Mesodermal cell (in vitro differentiated cells): Measurements from ENCODE around the gene LUM.

ENCODE experiments used
- H3K27ac ChIP-seq: 2 replicates; pipeline ENCODE4 v1.7.0; 2013; ENCODE audit warnings: mild to moderate bottlenecking, low read depth, low read length, moderate library complexity; ENCODE audit not compliant: severe bottlenecking
- H3K36me3 ChIP-seq: 2 replicates; pipeline ENCODE4 v1.7.1; 2013; ENCODE audit warnings: mild to moderate bottlenecking, low read length, moderate library complexity; ENCODE audit not compliant: control insufficient read depth, insufficient read depth
- H3K4me1 ChIP-seq: one replicate; pipeline ENCODE4 v1.7.1; 2013; ENCODE audit warnings: mild to moderate bottlenecking, low read length; ENCODE audit not compliant: insufficient read depth, control insufficient read depth, poor library complexity, severe bottlenecking
- H3K4me3 ChIP-seq: 2 replicates; pipeline ENCODE4 v1.7.0; 2013; ENCODE audit warnings: low read length, control low read depth, mild to moderate bottlenecking; ENCODE audit not compliant: insufficient read depth, poor library complexity, severe bottlenecking; ENCODE audit errors: extremely low read depth
- H3K9me3 ChIP-seq: 2 replicates; pipeline ENCODE4 v1.7.1; 2013; ENCODE audit warnings: mild to moderate bottlenecking, low read length, moderate library complexity; ENCODE audit not compliant: control insufficient read depth
- WGBS, 2 experiments: methylation state at CpG; one replicate each; pipeline ENCODE4 v1.1.5; 2013; ENCODE audit warnings: missing lambda C conversion rate in 2 of 2; ENCODE audit not compliant: insufficient coverage in 2 of 2; 5-methylcytosine and 5-hydroxymethylcytosine counted together

LUM gene

DNA sequence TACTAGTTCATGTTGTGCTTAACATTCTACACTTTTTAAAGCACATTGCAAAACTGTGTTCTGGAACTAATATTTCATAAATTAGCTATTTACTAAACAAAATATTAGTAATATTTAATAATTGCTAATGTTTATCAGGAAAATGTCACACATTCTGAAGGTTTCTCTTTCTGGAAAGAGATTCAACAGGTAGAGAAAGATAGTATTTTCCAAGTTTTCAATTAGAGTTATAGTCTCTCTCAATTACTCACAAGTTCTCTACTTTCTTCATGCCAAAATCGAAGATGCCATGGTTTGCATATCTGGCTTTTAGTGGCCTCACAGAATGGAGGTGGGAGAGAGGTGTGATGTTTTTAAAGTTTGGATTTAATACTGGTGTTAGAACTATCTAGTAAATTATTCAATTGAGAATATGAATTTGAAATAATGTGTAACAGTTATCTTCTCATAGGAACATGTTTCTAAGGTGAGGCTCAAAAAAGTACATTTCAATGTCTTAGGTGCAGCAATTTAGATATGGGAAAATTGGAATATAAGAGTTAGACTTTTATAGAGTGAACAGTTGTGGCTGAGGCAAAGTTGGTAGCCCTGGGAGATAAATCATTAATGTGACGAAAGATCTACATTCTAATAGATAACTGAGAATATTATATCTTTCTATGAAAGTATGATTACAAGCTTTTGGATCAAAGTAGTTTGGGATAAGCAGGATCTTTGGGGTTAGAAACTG, 1.5 kb downstream of the LUM start:
- Histone ChIP-seq H3K4me1 (peaks cover 3% of the 10 kb centered on the region), H3K36me3 (no peaks in the 10 kb centered on the region), H3K4me3 (peak overlapping the region; percentile 22), H3K27ac (peak overlapping the region; percentile 51), H3K9me3 (no peaks in the 10 kb centered on the region)
- WGBS, 2 experiments: no CpG with 5 or more reads among the region's 2 CpGs

DNA sequence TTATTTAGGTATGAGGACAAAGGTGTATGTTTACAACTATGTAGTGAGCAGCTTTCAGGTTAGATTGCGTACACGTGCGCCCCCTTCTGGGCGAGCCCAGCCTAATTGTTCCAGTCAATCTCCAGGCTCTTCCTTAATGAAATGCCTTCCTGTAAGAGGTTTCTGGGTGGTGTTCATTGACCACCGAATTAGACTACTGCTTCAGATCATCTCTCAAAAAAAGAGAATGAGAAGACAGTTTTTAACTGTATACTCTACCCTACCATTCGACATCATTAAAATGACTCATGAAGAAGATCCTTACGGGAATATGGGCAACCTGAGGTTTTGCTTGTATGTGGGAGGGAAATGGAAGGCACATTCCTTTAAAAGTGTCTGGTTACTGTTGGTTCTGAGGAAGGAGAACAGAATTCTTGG, 2.1 kb downstream of the LUM start:
- peak overlapping the region; percentile 22 for H3K4me3 ChIP-seq
- no peaks in the 10 kb centered on the region for H3K9me3 ChIP-seq
- peaks cover 3% of the 10 kb centered on the region for H3K4me1 ChIP-seq
- H3K27ac ChIP-seq: peak overlapping the region; percentile 51
- no peaks in the 10 kb centered on the region for H3K36me3 ChIP-seq
- WGBS, 2 experiments: 0 to 21% methylated on average over 1 to 5 of the region's 7 CpGs

DNA sequence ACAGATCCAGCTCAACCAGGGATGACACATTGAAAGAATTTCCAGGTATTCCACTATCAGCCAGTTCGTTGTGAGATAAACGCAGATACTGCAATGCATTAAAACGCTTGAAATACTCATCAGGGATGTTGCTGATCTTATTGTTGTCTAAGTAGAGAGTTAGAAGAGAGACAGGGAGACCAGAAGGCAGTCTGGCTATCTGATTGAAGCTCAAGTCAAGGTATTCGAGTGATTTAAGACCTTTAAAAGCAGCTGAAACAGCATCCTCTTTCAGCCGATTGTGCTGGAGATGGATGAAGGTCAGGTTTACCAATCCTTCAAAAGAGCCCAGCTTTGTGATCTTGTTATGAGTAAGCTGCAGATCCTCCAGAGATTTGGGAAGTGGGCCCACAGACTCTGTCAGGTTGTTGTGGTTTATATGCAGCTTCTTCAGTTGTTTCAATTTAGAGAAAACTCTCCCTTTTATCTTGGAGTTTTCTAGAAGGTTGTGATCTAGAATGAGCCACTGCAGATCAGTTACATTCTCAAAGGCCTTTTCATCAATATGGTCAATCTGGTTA, 3.0 kb downstream of the LUM start:
- peaks cover 3% of the 10 kb centered on the region for H3K4me1 ChIP-seq
- 89 to 91% methylated on average over 5 of the region's 5 CpGs for WGBS, 2 experiments
- no peak overlapping the region for H3K27ac ChIP-seq
- H3K4me3 ChIP-seq: no peak overlapping the region
- H3K36me3 ChIP-seq: no peaks in the 10 kb centered on the region
- no peaks in the 10 kb centered on the region for H3K9me3 ChIP-seq

DNA sequence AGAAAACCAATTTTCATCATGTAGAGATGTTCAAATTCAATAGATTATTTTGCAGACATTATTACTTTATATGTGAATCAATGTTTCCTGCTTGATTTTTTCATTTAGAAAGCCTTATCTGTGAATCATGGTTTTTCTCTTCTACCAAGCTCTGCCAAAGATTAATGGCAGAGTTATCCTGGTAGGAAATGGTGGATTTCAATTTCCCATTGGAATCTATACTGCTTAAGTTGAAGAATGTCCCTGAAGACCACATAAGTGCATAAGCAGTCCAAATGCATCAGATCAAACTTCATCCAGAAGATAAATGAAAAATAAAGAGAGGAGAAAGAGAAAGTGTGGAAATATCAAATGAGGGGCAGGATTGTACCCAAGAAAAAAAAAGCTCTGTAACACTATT, 5.0 kb downstream of the LUM start:
- H3K4me3 ChIP-seq: no peak overlapping the region
- H3K27ac ChIP-seq: no peak overlapping the region

DNA sequence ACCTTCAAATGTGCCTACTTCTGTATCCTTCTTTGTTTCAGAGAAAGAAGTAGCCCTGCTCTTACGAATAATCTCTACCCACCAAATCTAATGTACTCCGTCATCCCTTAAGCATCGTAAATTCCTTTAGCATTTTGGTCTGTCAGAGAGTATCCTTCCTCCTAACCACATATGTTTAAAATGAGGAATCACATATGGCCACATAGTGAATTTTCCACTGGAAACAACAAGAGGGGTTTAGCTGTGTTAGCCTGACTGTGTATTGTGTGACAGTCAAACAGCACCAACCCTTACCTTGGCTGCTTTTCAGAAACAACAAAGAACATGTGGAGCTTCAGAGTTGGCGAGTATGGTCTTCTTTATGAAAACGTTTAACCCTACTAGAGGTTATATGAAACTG, 5.5 kb downstream of the LUM start:
- Histone ChIP-seq H3K36me3 (no peaks in the 10 kb centered on the region), H3K27ac (no peak overlapping the region), H3K9me3 (no peaks in the 10 kb centered on the region), H3K4me3 (no peak overlapping the region), H3K4me1 (peaks cover 3% of the 10 kb centered on the region)
- 87% methylated on average over 3 of the region's 5 CpGs; no CpG with 5 or more reads in 1 of the 2 experiments for WGBS, 2 experiments

More for the DNA sequence above, 5.0 kb downstream of the LUM start:
- peaks cover 3% of the 10 kb centered on the region for H3K4me1 ChIP-seq
- H3K36me3 ChIP-seq: no peaks in the 10 kb centered on the region
- no peaks in the 10 kb centered on the region for H3K9me3 ChIP-seq

DNA sequence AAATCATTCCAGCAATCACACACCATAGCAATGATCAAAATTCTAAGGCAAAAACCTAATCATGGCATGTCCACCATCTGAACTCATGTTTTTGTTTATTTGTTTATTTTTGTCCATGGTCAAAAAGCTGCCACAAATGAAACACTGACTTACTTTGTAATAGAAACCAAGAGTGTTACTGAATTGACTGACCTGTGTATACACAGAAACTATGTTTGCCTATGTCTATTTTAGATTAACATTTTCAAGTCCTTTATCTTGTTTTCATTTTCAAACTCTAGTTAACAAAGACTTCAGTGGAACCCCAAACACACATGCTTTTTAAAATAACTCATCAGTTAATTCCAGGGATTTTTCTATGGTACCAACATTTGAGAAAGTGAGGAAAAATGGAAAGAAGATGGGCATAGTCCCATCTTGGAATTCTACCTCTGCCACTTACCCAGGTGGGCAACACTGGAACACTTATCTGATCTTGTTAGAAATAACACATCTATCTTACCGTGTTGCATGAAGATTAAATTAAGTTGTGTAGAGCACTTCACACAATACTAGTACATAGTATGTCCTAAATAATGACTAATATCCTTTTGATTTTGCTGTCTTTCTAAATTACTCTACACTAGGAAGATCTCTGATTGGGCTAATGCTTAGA, 6.4 kb downstream of the LUM start:
- Histone ChIP-seq H3K4me1 (peaks cover 3% of the 10 kb centered on the region), H3K4me3 (no peak overlapping the region), H3K9me3 (no peaks in the 10 kb centered on the region), H3K27ac (no peak overlapping the region), H3K36me3 (no peaks in the 10 kb centered on the region)
- no CpG with 5 or more reads among the region's 1 CpG for WGBS, 2 experiments

DNA sequence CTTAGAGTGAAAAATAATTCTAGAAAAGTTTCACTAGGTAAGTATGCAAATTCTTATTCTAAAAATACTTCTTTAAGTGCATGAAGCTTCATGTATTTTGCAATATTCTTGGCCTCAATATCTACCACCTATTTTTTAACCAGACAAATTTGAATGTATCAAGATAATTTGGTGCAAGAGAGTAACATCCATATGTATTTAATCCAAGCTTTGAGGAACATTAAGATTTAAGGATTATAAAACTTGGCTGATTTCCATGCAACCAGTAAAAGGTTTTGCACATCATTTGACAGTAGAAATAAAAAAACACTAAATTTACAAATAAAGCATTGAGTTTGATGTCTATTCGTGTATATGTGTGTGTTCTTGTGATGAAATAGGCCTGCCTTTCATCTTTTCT, 7.7 kb downstream of the LUM start:
- no peaks in the 10 kb centered on the region for H3K9me3 ChIP-seq
- no peak overlapping the region for H3K4me3 ChIP-seq
- peaks cover 7% of the 10 kb centered on the region for H3K4me1 ChIP-seq
- no peak overlapping the region for H3K27ac ChIP-seq
- no CpG with 5 or more reads among the region's 1 CpG for WGBS, 2 experiments
- H3K36me3 ChIP-seq: no peaks in the 10 kb centered on the region

DNA sequence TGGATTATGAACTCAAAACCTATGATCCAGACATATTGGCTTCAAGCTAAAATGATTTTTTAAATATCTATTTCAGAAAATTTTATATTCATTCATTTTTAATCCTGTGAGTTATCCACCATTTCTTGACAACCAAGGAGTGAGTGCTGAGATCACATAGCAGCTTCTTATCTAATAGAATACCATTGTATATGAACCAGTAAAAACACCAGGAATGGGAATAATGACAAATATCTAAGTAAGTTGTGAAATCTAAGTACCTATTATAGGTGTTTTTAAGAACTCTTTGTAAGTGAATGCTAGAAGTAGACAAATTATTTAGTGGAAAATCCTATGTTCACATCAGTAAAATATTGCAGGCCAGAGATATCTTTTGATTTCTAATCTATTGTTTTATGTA, 8.2 kb downstream of the LUM start:
- Histone ChIP-seq H3K9me3 (no peaks in the 10 kb centered on the region), H3K4me3 (no peak overlapping the region), H3K36me3 (no peaks in the 10 kb centered on the region), H3K4me1 (peaks cover 11% of the 10 kb centered on the region), H3K27ac (no peak overlapping the region)

DNA sequence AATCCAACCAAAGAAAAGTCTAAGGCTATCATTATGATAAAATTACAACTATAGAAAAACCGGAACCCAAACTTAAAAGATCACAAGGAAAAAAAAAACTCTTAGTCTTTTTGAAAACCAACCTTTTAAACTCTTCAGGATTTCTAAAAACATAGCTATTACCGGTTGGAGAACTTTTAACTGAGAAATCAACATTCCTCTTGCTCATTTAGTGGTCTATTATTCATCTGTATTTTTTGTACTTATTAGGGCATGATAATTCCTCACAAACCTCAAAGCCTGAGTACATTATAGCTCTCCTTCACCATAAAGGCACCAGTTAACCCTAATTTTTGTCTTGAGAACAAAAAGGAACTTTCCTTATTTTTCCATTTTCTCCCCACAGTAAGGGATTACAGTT, 10.4 kb downstream of the LUM start:
- no peak overlapping the region for H3K27ac ChIP-seq
- 100% methylated on average over 1 of the region's 2 CpGs; no CpG with 5 or more reads in 1 of the 2 experiments for WGBS, 2 experiments
- peaks cover 11% of the 10 kb centered on the region for H3K4me1 ChIP-seq
- no peaks in the 10 kb centered on the region for H3K36me3 ChIP-seq
- no peak overlapping the region for H3K4me3 ChIP-seq
- no peaks in the 10 kb centered on the region for H3K9me3 ChIP-seq

DNA sequence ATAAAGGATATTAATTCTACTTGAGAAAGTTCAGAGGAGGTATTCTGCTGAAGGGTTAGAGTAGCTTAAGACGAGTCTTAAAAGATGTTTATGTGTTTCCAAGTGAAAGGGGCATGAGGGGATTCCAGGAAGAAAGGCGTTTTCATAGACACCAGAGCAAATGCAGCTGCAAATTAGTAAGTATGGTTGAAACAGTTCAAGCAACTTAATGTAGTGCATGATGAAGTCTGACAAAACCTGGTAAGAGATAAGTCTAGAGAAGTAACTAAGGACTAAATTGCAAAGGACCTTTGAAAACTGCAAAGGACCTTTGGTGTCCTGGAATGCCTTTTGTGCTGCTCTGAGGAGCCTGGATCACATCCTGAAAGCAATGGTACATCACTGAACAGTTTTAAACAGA, 11.5 kb downstream of the LUM start:
- peaks cover 11% of the 10 kb centered on the region for H3K4me1 ChIP-seq
- H3K27ac ChIP-seq: peak overlapping the region; percentile 5
- 81 to 94% methylated on average over 2 of the region's 2 CpGs for WGBS, 2 experiments
- H3K9me3 ChIP-seq: no peaks in the 10 kb centered on the region
- no peak overlapping the region for H3K4me3 ChIP-seq
- H3K36me3 ChIP-seq: no peaks in the 10 kb centered on the region

DNA sequence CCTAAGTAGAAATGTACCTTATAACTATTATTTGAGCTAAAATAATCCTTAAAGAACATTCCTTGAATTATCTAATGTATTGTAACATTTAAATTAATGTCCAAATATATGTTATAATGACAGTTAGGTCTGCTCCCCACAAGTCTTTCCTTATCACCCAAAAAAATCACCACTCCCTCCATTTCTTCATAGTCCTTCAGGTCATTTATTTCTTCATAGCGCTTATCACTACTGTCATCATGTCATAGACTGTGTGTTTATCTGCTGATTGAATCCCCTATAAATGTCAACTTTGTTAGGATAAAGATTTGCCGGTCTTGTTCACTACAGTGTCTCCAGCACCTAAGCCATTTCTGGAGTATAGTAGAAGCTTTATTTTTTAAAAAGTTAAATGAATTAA, 12.0 kb downstream of the LUM start:
- peak overlapping the region; percentile 73 for H3K27ac ChIP-seq

More for the DNA sequence above, 12.0 kb downstream of the LUM start:
- Histone ChIP-seq H3K9me3 (no peaks in the 10 kb centered on the region), H3K4me1 (peaks cover 11% of the 10 kb centered on the region), H3K36me3 (no peaks in the 10 kb centered on the region), H3K4me3 (no peak overlapping the region)
- 0% methylated on average over 1 of the region's 2 CpGs; no CpG with 5 or more reads in 1 of the 2 experiments for WGBS, 2 experiments
